ENCODE results near the gene ROCK2.

ROCK2 gene

DNA sequence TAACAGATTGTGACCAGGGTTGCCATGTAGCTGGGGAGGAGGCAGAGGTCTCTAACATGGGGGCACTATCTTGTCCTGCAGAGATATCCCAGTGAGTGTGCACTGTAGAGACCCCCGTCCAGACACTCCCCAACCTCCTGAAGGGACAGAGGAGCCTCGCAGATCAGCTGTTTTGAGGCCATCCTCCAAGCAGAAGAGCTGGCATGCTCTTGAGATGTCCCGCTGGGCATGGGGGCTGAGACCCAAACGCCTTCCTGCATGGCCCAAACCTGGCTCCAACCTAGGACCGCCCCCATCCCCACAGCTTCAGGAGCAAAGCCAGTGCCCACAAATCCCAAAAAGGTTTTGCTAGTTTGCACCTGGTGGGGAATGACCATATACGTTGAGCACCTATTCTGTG, 191.8 kb downstream of the ROCK2 start:
- TF ChIP-seq, protein P1, sequence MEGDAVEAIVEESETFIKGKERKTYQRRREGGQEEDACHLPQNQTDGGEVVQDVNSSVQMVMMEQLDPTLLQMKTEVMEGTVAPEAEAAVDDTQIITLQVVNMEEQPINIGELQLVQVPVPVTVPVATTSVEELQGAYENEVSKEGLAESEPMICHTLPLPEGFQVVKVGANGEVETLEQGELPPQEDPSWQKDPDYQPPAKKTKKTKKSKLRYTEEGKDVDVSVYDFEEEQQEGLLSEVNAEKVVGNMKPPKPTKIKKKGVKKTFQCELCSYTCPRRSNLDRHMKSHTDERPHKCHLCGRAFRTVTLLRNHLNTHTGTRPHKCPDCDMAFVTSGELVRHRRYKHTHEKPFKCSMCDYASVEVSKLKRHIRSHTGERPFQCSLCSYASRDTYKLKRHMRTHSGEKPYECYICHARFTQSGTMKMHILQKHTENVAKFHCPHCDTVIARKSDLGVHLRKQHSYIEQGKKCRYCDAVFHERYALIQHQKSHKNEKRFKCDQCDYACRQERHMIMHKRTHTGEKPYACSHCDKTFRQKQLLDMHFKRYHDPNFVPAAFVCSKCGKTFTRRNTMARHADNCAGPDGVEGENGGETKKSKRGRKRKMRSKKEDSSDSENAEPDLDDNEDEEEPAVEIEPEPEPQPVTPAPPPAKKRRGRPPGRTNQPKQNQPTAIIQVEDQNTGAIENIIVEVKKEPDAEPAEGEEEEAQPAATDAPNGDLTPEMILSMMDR (IDR thresholded peaks at IDR 0.05; ENCODE audit: borderline replicate concordance, insufficient read depth, low read depth, low read length): no peak
- H3K4me3 ChIP-seq (ENCODE audit: low read depth, low read length): no peak overlapping the region

- H3K4me3 ChIP-seq (ENCODE audit: low read depth, low read length): no peak overlapping the region
- TF ChIP-seq, protein P1 (IDR thresholded peaks at IDR 0.05; ENCODE audit: borderline replicate concordance, insufficient read depth, low read depth, low read length): no peak
Observed at GRCh38 chr2:11147263-11147662, 197.2 kb downstream of the ROCK2 start.

GRCh38 chr2:11146076-11146475, 198.4 kb downstream of the ROCK2 start:
- H3K4me3 ChIP-seq (ENCODE audit: low read depth, low read length): no peak overlapping the region
- TF ChIP-seq, protein P1 (IDR thresholded peaks at IDR 0.05; ENCODE audit: borderline replicate concordance, insufficient read depth, low read depth, low read length): no peak

- TF ChIP-seq, protein P1 (IDR thresholded peaks at IDR 0.05; ENCODE audit: borderline replicate concordance, insufficient read depth, low read depth, low read length): no peak
- no peak overlapping the region for H3K4me3 ChIP-seq (ENCODE audit: low read depth, low read length)
Observed at GRCh38 chr2:11145350-11145749, 199.1 kb downstream of the ROCK2 start.

DNA sequence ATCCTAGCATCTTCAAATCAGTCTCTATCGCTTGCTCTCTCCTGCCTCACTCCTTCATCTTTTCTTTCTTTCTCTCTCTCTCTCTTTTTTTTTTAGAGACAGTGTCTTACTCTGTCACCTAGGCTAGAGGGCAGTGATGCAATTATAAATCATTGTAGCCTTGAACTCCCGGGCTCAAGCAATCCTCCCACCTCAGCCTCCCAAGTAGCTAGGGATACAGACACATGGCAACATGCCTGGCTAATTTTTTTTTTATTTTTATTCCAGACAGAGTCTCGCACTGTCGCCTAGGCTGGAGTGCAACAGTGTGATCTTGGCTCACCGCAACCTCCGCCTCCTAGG, 199.7 kb downstream of the ROCK2 start:
- no peak overlapping the region for H3K4me3 ChIP-seq (ENCODE audit: low read depth, low read length)
- TF ChIP-seq, protein P1 (IDR thresholded peaks at IDR 0.05; ENCODE audit: borderline replicate concordance, insufficient read depth, low read depth, low read length): no peak

DNA sequence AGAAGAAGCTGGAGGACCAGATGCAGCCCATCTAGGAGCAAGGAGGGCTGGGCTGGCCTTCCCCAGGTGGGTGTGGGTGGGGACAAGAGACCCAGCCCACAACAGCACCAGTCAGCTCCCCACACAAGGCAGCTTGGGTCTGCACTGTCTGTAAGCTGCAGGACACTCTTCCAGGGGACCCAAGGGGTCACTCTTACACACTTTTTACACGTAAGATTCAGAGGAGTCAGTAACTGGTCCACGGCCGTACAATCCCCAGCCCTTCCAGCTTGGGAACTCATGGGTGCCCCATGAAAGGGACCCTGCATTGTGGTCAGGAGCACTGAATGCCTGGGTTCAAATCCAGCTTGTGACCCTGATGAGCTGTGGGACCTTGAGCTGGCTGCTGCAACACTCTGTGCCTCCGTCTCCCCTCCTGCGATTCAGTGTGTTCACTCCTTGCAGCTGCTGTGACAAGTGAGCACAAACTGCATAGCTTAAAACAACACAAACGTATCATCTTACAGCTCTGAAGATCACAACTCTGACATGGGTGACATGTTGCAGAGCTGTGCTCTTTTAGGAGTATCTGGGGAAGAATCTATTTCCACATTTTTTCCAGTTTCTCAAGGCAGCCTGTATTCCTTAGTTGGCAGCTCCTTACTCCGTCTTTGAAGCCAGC, 200.2 kb downstream of the ROCK2 start:
- H3K4me3 ChIP-seq (ENCODE audit: low read depth, low read length): no peak overlapping the region
- TF ChIP-seq, protein P1 (IDR thresholded peaks at IDR 0.05; ENCODE audit: borderline replicate concordance, insufficient read depth, low read depth, low read length): no peak

- TF ChIP-seq, protein P1 (IDR thresholded peaks at IDR 0.05; ENCODE audit: borderline replicate concordance, insufficient read depth, low read depth, low read length): no peak
- H3K4me3 ChIP-seq (ENCODE audit: low read depth, low read length): no peak overlapping the region
Observed at GRCh38 chr2:11142987-11143386, 201.4 kb downstream of the ROCK2 start.
